ENCODE data around the gene KCTD21.
A peak's percentile ranks its signal among the peaks of the same experiment; 100 is the strongest.
"Not testable (repeated sequence)": the region's sequence is repeated elsewhere in the genome, so short reads cannot be mapped to it uniquely, and the experiment has no call there.

KCTD21 gene

GRCh38 chr11:78188286-78189173, at the start of gene KCTD21, which contains the start of gene USP35:
TSS of gene KCTD21 (minus strand) at chr11:78188626. CDS start at chr11:78174554, 14,072 bp downstream.
TSS of gene USP35 (plus strand) at chr11:78188919. CDS start at chr11:78196246, 7,327 bp downstream.
- DNase-seq (ENCODE audit: low read depth in 2 of 2): peak; percentile 86 to 91

GRCh38 chr11:78237293-78238046, 49.0 kb upstream of the KCTD21 start:
- DNase-seq (ENCODE audit: low read depth in 2 of 2): no peak

GRCh38 chr11:78234006-78234405, 45.6 kb upstream of the KCTD21 start:
- no peak for DNase-seq (ENCODE audit: low read depth in 2 of 2)

GRCh38 chr11:78233046-78233445, 44.6 kb upstream of the KCTD21 start:
- DNase-seq (ENCODE audit: low read depth in 2 of 2): not testable (repeated sequence)

- no peak for DNase-seq (ENCODE audit: low read depth in 2 of 2)
These were observed 43.6 kb upstream of the KCTD21 start for GRCh38 chr11:78231962-78232501.

GRCh38 chr11:78230161-78230877, 41.9 kb upstream of the KCTD21 start:
- no peak for DNase-seq (ENCODE audit: low read depth in 2 of 2)

- DNase-seq (ENCODE audit: low read depth in 2 of 2): no peak
These were observed 40.7 kb upstream of the KCTD21 start for GRCh38 chr11:78229106-78229505.

- no peak for DNase-seq (ENCODE audit: low read depth in 2 of 2)
These were observed 40.0 kb upstream of the KCTD21 start for GRCh38 chr11:78228467-78228866.

- no peak for DNase-seq (ENCODE audit: low read depth in 2 of 2)
These were observed 39.5 kb upstream of the KCTD21 start for GRCh38 chr11:78227921-78228320.

GRCh38 chr11:78226684-78227680, 38.6 kb upstream of the KCTD21 start:
- no peak for DNase-seq (ENCODE audit: low read depth in 2 of 2)

GRCh38 chr11:78224906-78225420, 36.5 kb upstream of the KCTD21 start:
- DNase-seq (ENCODE audit: low read depth in 2 of 2): no peak

- DNase-seq (ENCODE audit: low read depth in 2 of 2): no peak
These were observed 36.1 kb upstream of the KCTD21 start for GRCh38 chr11:78224506-78224905.

GRCh38 chr11:78223320-78223954, 35.0 kb upstream of the KCTD21 start:
- DNase-seq (ENCODE audit: low read depth in 2 of 2): no peak

GRCh38 chr11:78222726-78223125, 34.3 kb upstream of the KCTD21 start:
- DNase-seq (ENCODE audit: low read depth in 2 of 2): not testable (repeated sequence)

GRCh38 chr11:78221396-78222315, 33.2 kb upstream of the KCTD21 start:
- DNase-seq (ENCODE audit: low read depth in 2 of 2): no peak

GRCh38 chr11:78220218-78221157, 32.1 kb upstream of the KCTD21 start:
- DNase-seq (ENCODE audit: low read depth in 2 of 2): no peak

GRCh38 chr11:78219493-78220217, 31.2 kb upstream of the KCTD21 start:
- no peak for DNase-seq (ENCODE audit: low read depth in 2 of 2)

Data from stimulated activated CD8-positive, alpha-beta memory T cell treated with anti-CD3 and anti-CD28 coated beads, Interleukin-2, amount 100 ng/mL, for 48 hours (primary cell).